Activated T-helper 17 cell treated with anti-CD3 and anti-CD28 coated beads, Interleukin-2, amount 50 U/mL, for 72 hours (primary cell): ENCODE measurements around the gene TMEM95. TPM values are rescaled to one million over a fixed set of nuclear protein-coding genes. Genes with fewer than 3 reads are reported as not detected.
"Not testable (repeated sequence)": the region's sequence is repeated elsewhere in the genome, so short reads cannot be mapped to it uniquely, and the experiment has no call there.

Experiments used
- ATAC-seq: fragments of 150-1000 bp; cut with Tn5 transposase; replicated peaks from 2 replicates; pipeline ENCODE4 v1.10.0; 2021; ENCODE audit warnings: mild to moderate bottlenecking, moderate library complexity
- H3K27ac Mint-ChIP-seq: one replicate; pipeline ENCODE4 v1.8.0; 2022; ENCODE audit warnings: mixed read lengths
- H3K27me3 Mint-ChIP-seq: one replicate; pipeline ENCODE4 v1.8.0; 2022; ENCODE audit warnings: mixed read lengths
- H3K36me3 Mint-ChIP-seq: one replicate; pipeline ENCODE4 v1.8.0; 2022; ENCODE audit warnings: low read depth, mild to moderate bottlenecking, mixed read lengths
- H3K4me1 Mint-ChIP-seq: one replicate; pipeline ENCODE4 v1.8.0; 2022; ENCODE audit warnings: mixed read lengths
- H3K4me3 Mint-ChIP-seq: one replicate; pipeline ENCODE4 v1.8.0; 2022; ENCODE audit warnings: mild to moderate bottlenecking, mixed read lengths
- H3K9me3 Mint-ChIP-seq: one replicate; pipeline ENCODE4 v1.8.0; 2022; ENCODE audit warnings: mixed read lengths
- total RNA-seq, 2 donors: library from RNA; stranded (reverse); gene quantifications; one replicate each; pipeline ENCODE4 v1.2.3, GENCODE V29; 2022

TMEM95 gene
- total RNA-seq, 2 donors from 2014 or later, result 0.22 to 1.1 TPM

GRCh38 chr17:7347630-7348477, 7.1 kb upstream of the TMEM95 start:
- no peak for ATAC-seq
- H3K27me3 Mint-ChIP-seq, result no peaks in the 10 kb centered on the region
- peaks cover 97% of the 10 kb centered on the region for H3K36me3 Mint-ChIP-seq
- H3K4me3 Mint-ChIP-seq, result peak overlapping the region; percentile 88
- H3K9me3 Mint-ChIP-seq, result no peaks in the 10 kb centered on the region
- peak overlapping the region; percentile 87 for H3K27ac Mint-ChIP-seq
- peaks cover 19% of the 10 kb centered on the region for H3K4me1 Mint-ChIP-seq

GRCh38 chr17:7348478-7349242, 6.3 kb upstream of the TMEM95 start:
- Mint-ChIP-seq H3K27ac (peak overlapping the region; percentile 87), H3K36me3 (peaks cover 97% of the 10 kb centered on the region), H3K4me3 (peak overlapping the region; percentile 88), H3K9me3 (no peaks in the 10 kb centered on the region), H3K27me3 (no peaks in the 10 kb centered on the region), H3K4me1 (peaks cover 19% of the 10 kb centered on the region)
- ATAC-seq, result peak; percentile 11

- Mint-ChIP-seq H3K36me3 (peaks cover 76% of the 10 kb centered on the region), H3K4me1 (peaks cover 20% of the 10 kb centered on the region), H3K27ac (peak within 1 kb of the TSS; percentile 93), H3K4me3 (peak within 1 kb of the TSS; percentile 88), H3K9me3 (no peaks in the 10 kb centered on the region), H3K27me3 (no peaks in the 10 kb centered on the region)
- ATAC-seq, result peak; percentile 72
These were observed 3.1 kb upstream of the TMEM95 start, which contains the start of gene KCTD11 for GRCh38 chr17:7351665-7352502. Gene KCTD11 (plus strand): TSS chr17:7352162.

- no peak for ATAC-seq
- Mint-ChIP-seq H3K4me3 (peak overlapping the region; percentile 88), H3K36me3 (peaks cover 70% of the 10 kb centered on the region), H3K4me1 (peaks cover 20% of the 10 kb centered on the region), H3K27ac (peak overlapping the region; percentile 93), H3K9me3 (no peaks in the 10 kb centered on the region), H3K27me3 (no peaks in the 10 kb centered on the region)
These were observed 2.5 kb upstream of the TMEM95 start for GRCh38 chr17:7352503-7352889.

GRCh38 chr17:7352910-7353635, 1.9 kb upstream of the TMEM95 start:
- Mint-ChIP-seq H3K36me3 (peaks cover 65% of the 10 kb centered on the region), H3K9me3 (no peaks in the 10 kb centered on the region), H3K27ac (peak overlapping the region; percentile 93), H3K4me3 (peak overlapping the region; percentile 88), H3K4me1 (peaks cover 17% of the 10 kb centered on the region), H3K27me3 (no peaks in the 10 kb centered on the region)
- no peak for ATAC-seq

GRCh38 chr17:7354262-7354843, 603 bp upstream of the TMEM95 start:
- peak; percentile 59 for ATAC-seq
- peak overlapping the region; percentile 88 for H3K4me3 Mint-ChIP-seq
- H3K36me3 Mint-ChIP-seq, result peaks cover 52% of the 10 kb centered on the region
- H3K4me1 Mint-ChIP-seq, result peaks cover 6% of the 10 kb centered on the region
- H3K9me3 Mint-ChIP-seq, result no peaks in the 10 kb centered on the region
- no peaks in the 10 kb centered on the region for H3K27me3 Mint-ChIP-seq
- H3K27ac Mint-ChIP-seq, result peak overlapping the region; percentile 93

GRCh38 chr17:7355573-7355972, 617 bp downstream of the TMEM95 start:
- H3K9me3 Mint-ChIP-seq, result no peaks in the 10 kb centered on the region
- peaks cover 6% of the 10 kb centered on the region for H3K4me1 Mint-ChIP-seq
- no peak for ATAC-seq
- peak overlapping the region; percentile 88 for H3K4me3 Mint-ChIP-seq
- no peaks in the 10 kb centered on the region for H3K27me3 Mint-ChIP-seq
- H3K36me3 Mint-ChIP-seq, result peaks cover 40% of the 10 kb centered on the region
- H3K27ac Mint-ChIP-seq, result peak overlapping the region; percentile 30

- Mint-ChIP-seq H3K4me3 (peak overlapping the region; percentile 88), H3K27me3 (no peaks in the 10 kb centered on the region), H3K27ac (peak overlapping the region; percentile 30), H3K4me1 (peaks cover 6% of the 10 kb centered on the region), H3K36me3 (peaks cover 34% of the 10 kb centered on the region), H3K9me3 (no peaks in the 10 kb centered on the region)
- peak; percentile 36 for ATAC-seq
These were observed 1.2 kb downstream of the TMEM95 start for GRCh38 chr17:7356072-7356549.

GRCh38 chr17:7356756-7357155, 1.8 kb downstream of the TMEM95 start:
- peaks cover 6% of the 10 kb centered on the region for H3K4me1 Mint-ChIP-seq
- H3K4me3 Mint-ChIP-seq, result no peak overlapping the region
- no peak overlapping the region for H3K27ac Mint-ChIP-seq
- H3K27me3 Mint-ChIP-seq, result peaks cover under 1% of the 10 kb centered on the region
- H3K9me3 Mint-ChIP-seq, result no peaks in the 10 kb centered on the region
- H3K36me3 Mint-ChIP-seq, result peaks cover 29% of the 10 kb centered on the region
- no peak for ATAC-seq

- ATAC-seq, result no peak
- Mint-ChIP-seq H3K9me3 (no peaks in the 10 kb centered on the region), H3K4me1 (peaks cover 6% of the 10 kb centered on the region), H3K4me3 (no peak overlapping the region), H3K36me3 (peaks cover 25% of the 10 kb centered on the region), H3K27ac (no peak overlapping the region), H3K27me3 (peaks cover 4% of the 10 kb centered on the region)
These were observed 2.4 kb downstream of the TMEM95 start for GRCh38 chr17:7357381-7357780.

GRCh38 chr17:7361906-7362305, 7.0 kb downstream of the TMEM95 start:
- H3K27ac Mint-ChIP-seq, result peak overlapping the region; percentile 39
- no peak overlapping the region for H3K4me3 Mint-ChIP-seq
- no peaks in the 10 kb centered on the region for H3K36me3 Mint-ChIP-seq
- ATAC-seq, result no peak
- no peaks in the 10 kb centered on the region for H3K9me3 Mint-ChIP-seq
- no peaks in the 10 kb centered on the region for H3K4me1 Mint-ChIP-seq
- peaks cover 4% of the 10 kb centered on the region for H3K27me3 Mint-ChIP-seq

GRCh38 chr17:7363311-7363710, 8.4 kb downstream of the TMEM95 start:
- H3K4me1 Mint-ChIP-seq, result no peaks in the 10 kb centered on the region

GRCh38 chr17:7365963-7366362, 11.0 kb downstream of the TMEM95 start:
- not testable (repeated sequence) for H3K4me3 Mint-ChIP-seq, H3K4me1 Mint-ChIP-seq, H3K27ac Mint-ChIP-seq, H3K27me3 Mint-ChIP-seq, ATAC-seq, H3K36me3 Mint-ChIP-seq, H3K9me3 Mint-ChIP-seq

More at GRCh38 chr17:7363311-7363710, 8.4 kb downstream of the TMEM95 start:
- H3K9me3 Mint-ChIP-seq, result no peaks in the 10 kb centered on the region
- H3K36me3 Mint-ChIP-seq, result no peaks in the 10 kb centered on the region
- no peak overlapping the region for H3K27ac Mint-ChIP-seq
- peaks cover 4% of the 10 kb centered on the region for H3K27me3 Mint-ChIP-seq
- H3K4me3 Mint-ChIP-seq, result no peak overlapping the region
- no peak for ATAC-seq
